Measurements from ENCODE around the gene TIE1.

TIE1 gene

GRCh38 chr1:43307458-43308158 lies 6.8 kb downstream of the TIE1 start:
- Histone ChIP-seq H3K4me1 (ENCODE audit: insufficient read depth, low read length) (peaks cover 5% of the 10 kb centered on the region; the same call in 1 of the 2 replicates), H3K9me3 (ENCODE audit: control insufficient read depth, insufficient read depth, low read length) (no peaks in the 10 kb centered on the region)

DNA sequence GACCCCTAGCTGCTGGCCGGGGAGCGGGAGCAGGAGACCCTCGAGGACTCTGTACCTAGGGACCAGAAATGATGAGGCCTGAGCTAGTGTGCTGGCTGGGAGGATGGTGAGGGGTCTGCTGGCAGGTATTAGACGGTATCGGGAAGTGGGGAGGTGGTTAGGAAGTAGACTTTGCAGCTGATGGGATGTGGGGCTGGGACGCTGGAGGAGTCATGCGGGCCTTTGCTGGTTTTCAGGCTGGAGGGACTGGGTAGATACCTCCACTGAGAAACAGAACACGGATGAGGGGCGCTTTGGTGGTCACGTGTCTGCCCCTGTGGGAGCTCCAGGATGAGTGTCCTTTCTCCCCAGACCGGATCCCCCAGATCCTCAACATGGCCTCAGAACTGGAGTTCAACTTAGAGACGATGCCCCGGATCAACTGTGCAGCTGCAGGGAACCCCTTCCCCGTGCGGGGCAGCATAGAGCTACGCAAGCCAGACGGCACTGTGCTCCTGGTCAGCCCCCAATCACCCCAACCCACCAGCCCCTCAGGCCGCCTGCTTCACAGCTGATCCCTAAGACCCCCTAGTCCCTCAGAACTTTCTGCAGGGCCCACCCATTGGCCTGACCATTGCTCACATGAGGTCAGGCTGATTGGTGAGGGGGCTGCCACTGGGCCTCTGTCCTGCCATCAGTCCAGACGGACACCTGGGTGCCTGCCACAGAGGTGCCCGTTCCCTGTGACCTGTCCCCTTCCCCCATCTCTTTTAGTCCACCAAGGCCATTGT lies 8.0 kb downstream of the TIE1 start:
- no peaks in the 10 kb centered on the region; the same call in 1 of the 2 replicates for H3K36me3 ChIP-seq (ENCODE audit: insufficient read depth, low read length)
- no peaks in the 10 kb centered on the region for H3K4me1 ChIP-seq (ENCODE audit: insufficient read depth, low read length)
- no peaks in the 10 kb centered on the region for H3K9me3 ChIP-seq (ENCODE audit: control insufficient read depth, insufficient read depth, low read length)
- H3K9ac ChIP-seq (ENCODE audit: low read depth, low read length) = no peak overlapping the region

More at GRCh38 chr1:43307458-43308158, 6.8 kb downstream of the TIE1 start:
- H3K36me3 ChIP-seq (ENCODE audit: insufficient read depth, low read length) = no peaks in the 10 kb centered on the region; the same call in 1 of the 2 replicates
- no peak overlapping the region for H3K9ac ChIP-seq (ENCODE audit: low read depth, low read length)

DNA sequence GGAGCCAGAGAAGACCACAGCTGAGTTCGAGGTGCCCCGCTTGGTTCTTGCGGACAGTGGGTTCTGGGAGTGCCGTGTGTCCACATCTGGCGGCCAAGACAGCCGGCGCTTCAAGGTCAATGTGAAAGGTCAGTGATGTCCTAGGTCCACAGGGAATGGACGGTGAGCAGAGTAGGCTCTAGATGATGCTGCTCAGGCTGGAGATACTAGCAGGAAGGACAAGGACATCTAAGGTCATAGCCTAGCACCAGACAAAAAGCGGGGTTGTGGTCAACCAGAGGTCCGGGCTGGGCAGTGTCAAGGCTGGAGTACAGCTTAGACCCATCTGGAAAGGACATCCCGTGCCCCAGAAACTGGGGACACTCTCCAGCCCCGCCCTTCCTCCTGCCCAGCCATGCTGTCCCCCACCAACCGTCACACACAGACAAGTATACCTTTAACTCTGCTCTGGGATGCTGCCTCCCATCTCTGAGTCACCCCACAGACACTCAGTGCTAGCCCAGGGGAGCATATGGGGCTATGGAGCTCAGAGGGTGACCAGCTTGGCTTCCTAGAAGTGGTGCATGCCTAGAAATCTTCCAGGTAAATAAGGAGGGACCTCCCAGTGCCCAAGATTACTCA lies 8.7 kb downstream of the TIE1 start:
- Histone ChIP-seq H3K36me3 (ENCODE audit: insufficient read depth, low read length) (no peaks in the 10 kb centered on the region; the same call in 1 of the 2 replicates), H3K4me1 (ENCODE audit: insufficient read depth, low read length) (no peaks in the 10 kb centered on the region), H3K9ac (ENCODE audit: low read depth, low read length) (no peak overlapping the region), H3K9me3 (ENCODE audit: control insufficient read depth, insufficient read depth, low read length) (no peaks in the 10 kb centered on the region)

GRCh38 chr1:43311521-43311920 lies 10.7 kb downstream of the TIE1 start:
- Histone ChIP-seq H3K9ac (ENCODE audit: low read depth, low read length) (no peak overlapping the region), H3K9me3 (ENCODE audit: control insufficient read depth, insufficient read depth, low read length) (no peaks in the 10 kb centered on the region)

DNA sequence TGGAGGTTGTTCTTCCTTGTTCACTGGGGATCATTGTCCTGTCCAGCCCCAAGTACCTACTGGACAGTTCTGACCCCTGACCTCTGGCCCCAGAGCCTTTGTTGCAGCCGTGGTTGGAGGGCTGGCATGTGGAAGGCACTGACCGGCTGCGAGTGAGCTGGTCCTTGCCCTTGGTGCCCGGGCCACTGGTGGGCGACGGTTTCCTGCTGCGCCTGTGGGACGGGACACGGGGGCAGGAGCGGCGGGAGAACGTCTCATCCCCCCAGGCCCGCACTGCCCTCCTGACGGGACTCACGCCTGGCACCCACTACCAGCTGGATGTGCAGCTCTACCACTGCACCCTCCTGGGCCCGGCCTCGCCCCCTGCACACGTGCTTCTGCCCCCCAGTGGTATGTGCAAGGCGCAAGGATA lies 11.4 kb downstream of the TIE1 start:
- Histone ChIP-seq H3K4me1 (ENCODE audit: insufficient read depth, low read length) (no peaks in the 10 kb centered on the region), H3K36me3 (ENCODE audit: insufficient read depth, low read length) (no peaks in the 10 kb centered on the region; the same call in 1 of the 2 replicates), H3K9ac (ENCODE audit: low read depth, low read length) (no peak overlapping the region), H3K9me3 (ENCODE audit: control insufficient read depth, insufficient read depth, low read length) (no peaks in the 10 kb centered on the region)

More at GRCh38 chr1:43311521-43311920, 10.7 kb downstream of the TIE1 start:
- H3K4me1 ChIP-seq (ENCODE audit: insufficient read depth, low read length) = no peaks in the 10 kb centered on the region
- no peaks in the 10 kb centered on the region for H3K36me3 ChIP-seq (ENCODE audit: insufficient read depth, low read length)

DNA sequence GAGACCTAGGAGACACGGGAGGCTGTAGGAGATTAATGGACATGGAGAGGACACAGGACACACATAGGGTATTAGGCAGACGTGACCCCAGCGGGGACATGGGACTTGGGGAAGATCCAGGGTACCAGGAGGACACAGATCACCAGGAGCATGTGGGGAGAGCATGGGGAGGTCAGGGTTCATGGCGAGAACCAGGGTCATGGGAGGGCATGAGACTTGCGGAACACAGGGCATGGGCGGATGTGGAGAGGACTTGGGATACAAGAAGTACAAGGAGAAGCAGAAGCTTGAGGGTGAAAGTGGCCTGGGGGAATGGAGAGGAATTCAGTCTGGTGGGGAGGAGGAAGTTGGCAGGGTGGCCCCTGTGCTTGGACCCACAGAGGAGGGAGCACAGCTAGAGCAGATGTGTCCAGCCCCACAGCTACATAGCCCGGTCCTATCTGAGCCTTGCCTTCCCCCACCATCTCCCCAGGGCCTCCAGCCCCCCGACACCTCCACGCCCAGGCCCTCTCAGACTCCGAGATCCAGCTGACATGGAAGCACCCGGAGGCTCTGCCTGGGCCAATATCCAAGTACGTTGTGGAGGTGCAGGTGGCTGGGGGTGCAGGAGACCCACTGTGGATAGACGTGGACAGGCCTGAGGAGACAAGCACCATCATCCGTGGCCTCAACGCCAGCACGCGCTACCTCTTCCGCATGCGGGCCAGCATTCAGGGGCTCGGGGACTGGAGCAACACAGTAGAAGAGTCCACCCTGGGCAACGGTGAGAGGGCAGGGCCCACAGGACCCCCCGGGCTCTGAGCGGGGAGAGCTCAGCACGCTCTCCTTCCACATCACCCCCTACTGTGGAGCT lies 12.1 kb downstream of the TIE1 start:
- Histone ChIP-seq H3K9me3 (ENCODE audit: control insufficient read depth, insufficient read depth, low read length) (no peaks in the 10 kb centered on the region), H3K4me1 (ENCODE audit: insufficient read depth, low read length) (no peaks in the 10 kb centered on the region), H3K9ac (ENCODE audit: low read depth, low read length) (no peak overlapping the region), H3K36me3 (ENCODE audit: insufficient read depth, low read length) (peaks cover 5% of the 10 kb centered on the region; the same call in 1 of the 2 replicates)

- Histone ChIP-seq H3K4me1 (ENCODE audit: insufficient read depth, low read length) (no peaks in the 10 kb centered on the region), H3K36me3 (ENCODE audit: insufficient read depth, low read length) (peaks cover 5% of the 10 kb centered on the region; the same call in 1 of the 2 replicates), H3K9ac (ENCODE audit: low read depth, low read length) (no peak overlapping the region), H3K9me3 (ENCODE audit: control insufficient read depth, insufficient read depth, low read length) (no peaks in the 10 kb centered on the region)
These were observed 13.0 kb downstream of the TIE1 start for GRCh38 chr1:43313771-43314170.

DNA sequence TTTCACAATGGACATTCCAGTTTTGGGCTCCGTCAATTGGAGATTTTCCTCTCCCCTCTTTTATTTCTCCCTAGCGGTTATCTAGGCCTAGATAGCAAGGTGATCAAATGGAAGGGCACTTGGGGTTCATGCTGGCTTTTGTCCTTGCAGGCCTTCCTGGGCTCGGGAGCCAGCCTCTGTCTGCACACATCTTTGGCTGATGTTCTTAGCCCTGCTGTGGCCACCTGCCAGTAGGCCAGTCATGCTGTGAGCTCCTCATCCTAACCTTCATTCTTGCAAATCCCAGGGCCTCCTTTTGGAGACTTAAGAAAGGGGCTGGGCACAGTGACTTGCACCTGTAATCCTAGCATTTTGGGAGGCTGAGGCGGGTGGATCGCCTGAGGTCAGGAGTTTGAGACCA lies 13.5 kb downstream of the TIE1 start:
- Histone ChIP-seq H3K36me3 (ENCODE audit: insufficient read depth, low read length) (peaks cover 5% of the 10 kb centered on the region; the same call in 1 of the 2 replicates), H3K4me1 (ENCODE audit: insufficient read depth, low read length) (no peaks in the 10 kb centered on the region), H3K9ac (ENCODE audit: low read depth, low read length) (no peak overlapping the region), H3K9me3 (ENCODE audit: control insufficient read depth, insufficient read depth, low read length) (no peaks in the 10 kb centered on the region)

DNA sequence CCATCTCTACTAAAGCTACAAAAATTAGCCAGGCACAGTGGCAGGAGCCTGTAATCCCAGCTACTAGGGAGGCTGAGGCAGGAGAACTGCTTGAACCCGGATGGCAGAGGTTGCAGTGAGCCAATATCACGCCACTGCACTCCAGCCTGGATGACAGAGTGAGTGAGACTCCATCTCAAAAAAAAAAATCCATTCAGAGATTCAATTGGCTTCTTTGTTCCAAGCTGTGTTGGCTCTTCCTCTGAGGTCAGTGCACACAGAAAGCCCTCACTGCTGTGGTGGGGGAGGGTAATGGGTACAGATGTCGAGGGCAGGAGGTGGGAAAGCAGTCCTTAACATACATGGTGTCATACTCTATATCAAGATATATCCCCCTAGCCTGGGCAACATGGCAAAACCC lies 14.7 kb downstream of the TIE1 start:
- Histone ChIP-seq H3K9me3 (ENCODE audit: control insufficient read depth, insufficient read depth, low read length) (no peaks in the 10 kb centered on the region), H3K36me3 (ENCODE audit: insufficient read depth, low read length) (peaks cover 5% of the 10 kb centered on the region; the same call in 1 of the 2 replicates), H3K4me1 (ENCODE audit: insufficient read depth, low read length) (no peaks in the 10 kb centered on the region)

GRCh38 chr1:43315963-43316737 lies 15.4 kb downstream of the TIE1 start:
- no peaks in the 10 kb centered on the region for H3K4me1 ChIP-seq (ENCODE audit: insufficient read depth, low read length)
- H3K9me3 ChIP-seq (ENCODE audit: control insufficient read depth, insufficient read depth, low read length) = no peaks in the 10 kb centered on the region
- H3K9ac ChIP-seq (ENCODE audit: low read depth, low read length) = no peak overlapping the region
- H3K36me3 ChIP-seq (ENCODE audit: insufficient read depth, low read length) = peaks cover 5% of the 10 kb centered on the region; the same call in 1 of the 2 replicates

More for the DNA sequence above, 14.7 kb downstream of the TIE1 start:
- H3K9ac ChIP-seq (ENCODE audit: low read depth, low read length) = no peak overlapping the region

DNA sequence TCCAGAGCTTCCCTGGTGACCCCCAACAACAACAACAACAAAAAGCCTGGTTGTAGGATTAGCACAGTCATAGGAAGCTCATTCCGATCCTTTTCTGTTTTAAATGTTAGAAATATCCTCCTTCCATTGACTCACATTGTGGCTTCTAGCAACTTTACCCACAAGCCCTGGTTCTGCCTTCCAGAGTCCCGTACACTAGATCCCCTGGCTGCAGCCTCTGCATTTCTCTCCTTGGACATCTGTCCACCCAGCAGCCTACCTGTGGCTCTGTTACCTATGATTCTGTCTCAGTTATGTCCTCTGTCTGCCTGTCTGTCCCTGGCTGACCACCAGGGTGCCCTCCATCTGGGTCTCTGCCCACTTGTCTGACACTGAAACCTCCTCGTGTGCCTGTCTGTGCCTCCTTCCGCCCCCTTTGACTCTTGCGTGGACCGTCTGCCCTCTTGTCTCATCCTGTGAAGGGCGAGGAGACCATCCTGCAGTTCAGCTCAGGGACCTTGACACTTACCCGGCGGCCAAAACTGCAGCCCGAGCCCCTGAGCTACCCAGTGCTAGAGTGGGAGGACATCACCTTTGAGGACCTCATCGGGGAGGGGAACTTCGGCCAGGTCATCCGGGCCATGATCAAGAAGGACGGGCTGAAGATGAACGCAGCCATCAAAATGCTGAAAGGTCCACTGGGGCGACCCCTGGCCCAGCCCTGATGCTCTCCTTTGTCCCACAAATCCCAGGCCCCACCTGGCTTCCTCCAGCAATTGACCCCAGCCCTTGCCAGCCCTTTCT lies 16.1 kb downstream of the TIE1 start:
- no peak overlapping the region for H3K9ac ChIP-seq (ENCODE audit: low read depth, low read length)
- no peaks in the 10 kb centered on the region for H3K4me1 ChIP-seq (ENCODE audit: insufficient read depth, low read length)
- H3K36me3 ChIP-seq (ENCODE audit: insufficient read depth, low read length) = peaks cover 5% of the 10 kb centered on the region; the same call in 1 of the 2 replicates
- H3K9me3 ChIP-seq (ENCODE audit: control insufficient read depth, insufficient read depth, low read length) = no peaks in the 10 kb centered on the region

- Histone ChIP-seq H3K36me3 (ENCODE audit: insufficient read depth, low read length) (peaks cover 5% of the 10 kb centered on the region; the same call in 1 of the 2 replicates), H3K9ac (ENCODE audit: low read depth, low read length) (no peak overlapping the region), H3K4me1 (ENCODE audit: insufficient read depth, low read length) (no peaks in the 10 kb centered on the region), H3K9me3 (ENCODE audit: control insufficient read depth, insufficient read depth, low read length) (no peaks in the 10 kb centered on the region)
These were observed 17.2 kb downstream of the TIE1 start for GRCh38 chr1:43317817-43318471.

Measured in ES-I3 (cell line).